Measurements from ENCODE around the gene ZNF408.

ZNF408 gene

DNA sequence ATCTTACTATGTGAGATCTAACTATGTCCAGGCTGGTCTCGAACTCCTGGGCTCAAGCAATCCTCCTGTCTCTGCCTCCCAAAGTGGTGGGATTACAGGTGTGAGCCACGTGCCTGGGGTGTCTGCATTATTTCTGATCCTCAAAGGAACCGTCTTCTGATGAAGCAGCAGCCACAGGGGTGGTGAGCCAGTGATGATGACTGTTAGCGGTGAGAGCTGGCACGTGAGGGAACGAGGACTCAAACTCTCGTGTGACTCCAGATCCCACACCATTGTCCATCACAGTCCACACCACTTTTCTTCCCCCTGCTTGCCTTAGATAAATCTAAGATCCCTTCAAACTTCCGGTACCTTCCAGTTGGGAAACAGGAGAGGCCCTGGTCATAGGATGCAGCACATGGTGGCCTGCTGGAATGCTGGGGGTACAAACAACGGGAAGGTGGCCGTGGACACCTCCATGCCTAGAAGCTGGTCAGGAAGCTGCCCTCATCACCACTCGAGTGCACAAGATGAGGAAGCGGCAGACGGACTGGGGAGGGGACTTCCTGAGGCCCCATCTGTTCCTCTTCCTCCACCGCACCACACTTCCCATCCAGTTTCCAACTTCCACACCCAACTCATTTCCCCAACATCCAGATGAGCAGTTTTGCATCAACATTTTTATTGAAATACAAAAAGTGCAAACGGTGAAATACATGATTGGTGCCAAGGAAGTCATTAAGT, 24.2 kb upstream of the ZNF408 start:
- no peak for DNase-seq (ENCODE audit: low spot score)

- no peak for DNase-seq (ENCODE audit: low spot score)
Measured at GRCh38 chr11:46677169-46677568, 23.7 kb upstream of the ZNF408 start.

- no peak for DNase-seq (ENCODE audit: low spot score)
Measured at GRCh38 chr11:46677991-46678740, 22.7 kb upstream of the ZNF408 start.

- DNase-seq (ENCODE audit: low spot score): no peak
Measured at GRCh38 chr11:46678741-46679130, 22.1 kb upstream of the ZNF408 start.

DNA sequence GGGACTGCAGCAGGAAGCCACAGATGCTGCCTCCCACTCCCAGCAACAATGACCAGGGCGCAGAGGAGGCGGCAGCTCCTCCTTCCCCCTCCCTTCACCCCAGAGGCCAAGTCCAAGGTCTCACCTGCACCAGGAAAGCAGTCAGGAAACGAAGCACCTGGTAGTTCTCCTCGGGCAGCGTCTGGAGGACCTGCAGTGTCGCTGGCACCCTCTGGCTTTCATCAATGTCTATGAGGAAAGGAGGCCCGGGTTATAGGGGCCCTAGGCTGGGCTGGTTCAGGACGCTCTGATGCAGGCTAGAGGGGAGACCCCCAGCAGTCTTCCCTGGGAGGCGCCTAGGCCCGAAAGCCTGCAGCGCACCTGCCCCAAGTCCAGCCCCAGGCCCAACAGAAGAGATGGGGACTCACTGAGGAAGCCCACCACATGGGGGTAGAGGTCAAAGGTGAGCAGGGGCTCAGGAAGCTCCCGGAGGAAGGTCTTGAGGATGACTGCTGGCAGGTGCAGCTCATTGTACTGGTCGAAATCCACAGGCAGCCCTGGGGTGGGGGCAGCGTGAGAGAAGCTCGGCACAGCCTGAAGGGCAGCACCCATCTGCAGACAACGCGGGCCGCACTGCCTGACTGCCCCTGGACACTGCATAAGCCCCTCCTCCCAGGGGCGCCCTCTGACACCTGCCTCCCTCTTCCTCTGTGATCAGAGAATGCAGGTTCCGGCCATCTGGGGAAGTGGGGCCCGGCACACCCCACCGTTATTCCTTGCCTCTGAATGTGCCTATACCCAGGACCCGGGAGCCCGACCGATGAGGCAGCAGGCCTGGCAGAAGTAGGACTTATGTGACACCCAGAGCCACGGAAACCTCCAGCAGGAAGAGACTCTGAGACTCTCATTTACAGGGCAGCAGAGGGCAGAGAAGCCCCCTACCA, 21.3 kb upstream of the ZNF408 start:
- DNase-seq (ENCODE audit: low spot score): no peak

DNA sequence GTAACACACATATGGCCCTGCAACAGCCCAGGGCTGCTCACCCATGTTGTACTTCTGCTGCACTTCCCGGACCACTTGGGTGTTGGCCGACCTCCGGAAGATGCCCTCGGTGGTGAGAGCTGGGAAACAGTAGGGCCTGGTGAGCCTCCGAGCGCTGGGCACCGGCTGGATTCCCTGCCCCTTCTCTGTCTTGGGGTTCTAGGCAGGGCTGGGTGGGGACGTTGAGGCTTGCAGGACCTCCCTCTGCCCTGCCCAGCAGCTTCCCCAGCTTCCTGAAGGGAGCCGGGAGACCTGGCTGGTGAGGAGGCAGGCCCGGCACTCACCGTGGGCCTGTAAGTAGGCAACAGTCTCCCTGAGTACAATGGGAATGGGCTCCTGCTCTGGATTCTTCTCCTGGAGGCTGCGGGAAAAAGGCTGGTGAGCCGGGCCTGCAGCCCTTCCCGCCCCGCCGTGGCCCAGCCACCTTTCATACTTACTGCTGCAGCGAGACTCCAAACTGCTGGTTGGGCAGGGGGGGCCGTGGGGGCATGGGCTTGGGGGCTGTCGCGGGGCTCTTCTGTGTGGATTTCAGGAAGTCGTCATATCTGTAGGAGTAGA, 20.6 kb upstream of the ZNF408 start:
- DNase-seq (ENCODE audit: low spot score): no peak

GRCh38 chr11:46680815-46681214, 20.0 kb upstream of the ZNF408 start:
- no peak for DNase-seq (ENCODE audit: low spot score)

- no peak for DNase-seq (ENCODE audit: low spot score)
Measured at GRCh38 chr11:46681814-46682213, 19.0 kb upstream of the ZNF408 start.

- no peak for DNase-seq (ENCODE audit: low spot score)
Measured at GRCh38 chr11:46682773-46683752, 17.8 kb upstream of the ZNF408 start.

DNA sequence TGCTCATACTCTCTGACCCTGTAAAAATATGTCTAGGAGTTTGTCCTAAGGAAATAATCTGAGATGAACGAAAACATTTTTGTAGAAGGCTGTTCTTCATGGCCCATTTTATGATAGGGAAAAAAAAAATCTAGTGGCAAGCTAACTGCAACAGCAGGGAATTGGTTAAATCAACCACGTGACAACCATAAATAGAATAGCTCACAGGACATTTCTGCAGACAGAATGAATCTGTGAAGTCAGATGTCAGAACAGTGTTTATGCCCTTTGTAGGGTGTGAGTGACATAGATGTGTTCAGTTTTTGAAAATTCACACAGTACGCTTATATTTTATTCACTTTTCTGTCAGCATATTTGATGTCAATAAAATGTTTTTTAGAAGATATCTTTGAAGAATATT, 16.5 kb upstream of the ZNF408 start:
- DNase-seq (ENCODE audit: low spot score): no peak

- DNase-seq (ENCODE audit: low spot score): no peak
Measured at GRCh38 chr11:46686886-46687795, 13.7 kb upstream of the ZNF408 start.

- DNase-seq (ENCODE audit: low spot score): no peak
Measured at GRCh38 chr11:46690702-46691101, 10.1 kb upstream of the ZNF408 start.

GRCh38 chr11:46692450-46692849, 8.4 kb upstream of the ZNF408 start:
- no peak for DNase-seq (ENCODE audit: low spot score)

- DNase-seq (ENCODE audit: low spot score): no peak
Measured at GRCh38 chr11:46693597-46694012, 7.2 kb upstream of the ZNF408 start.

- DNase-seq (ENCODE audit: low spot score): no peak
Measured at GRCh38 chr11:46694072-46694471, 6.8 kb upstream of the ZNF408 start.

DNA sequence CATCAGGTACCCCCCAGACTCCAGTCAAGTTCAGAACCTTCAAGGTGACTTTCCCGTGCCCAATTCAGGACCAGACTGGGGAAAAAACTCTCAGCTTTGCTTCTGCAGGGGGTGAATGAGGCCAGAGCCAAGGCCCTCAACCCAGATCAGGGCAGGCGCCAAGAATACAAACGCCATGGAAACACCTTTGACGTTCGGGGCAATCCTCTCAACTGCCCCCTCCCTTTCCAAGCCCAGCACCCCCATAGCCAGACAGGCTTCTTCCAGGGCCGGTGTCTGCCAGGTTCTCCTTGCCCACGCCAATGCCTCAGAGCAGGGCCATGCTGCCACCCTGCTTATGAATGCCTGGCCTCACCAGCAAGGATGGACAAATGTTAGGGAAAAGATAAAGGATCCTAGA, 6.2 kb upstream of the ZNF408 start:
- DNase-seq (ENCODE audit: low spot score): no peak

GRCh38 chr11:46695345-46696211, 5.3 kb upstream of the ZNF408 start:
- no peak for DNase-seq (ENCODE audit: low spot score)

- DNase-seq (ENCODE audit: low spot score): peak; percentile 96
Measured at GRCh38 chr11:46696212-46696558, 4.6 kb upstream of the ZNF408 start.

DNA sequence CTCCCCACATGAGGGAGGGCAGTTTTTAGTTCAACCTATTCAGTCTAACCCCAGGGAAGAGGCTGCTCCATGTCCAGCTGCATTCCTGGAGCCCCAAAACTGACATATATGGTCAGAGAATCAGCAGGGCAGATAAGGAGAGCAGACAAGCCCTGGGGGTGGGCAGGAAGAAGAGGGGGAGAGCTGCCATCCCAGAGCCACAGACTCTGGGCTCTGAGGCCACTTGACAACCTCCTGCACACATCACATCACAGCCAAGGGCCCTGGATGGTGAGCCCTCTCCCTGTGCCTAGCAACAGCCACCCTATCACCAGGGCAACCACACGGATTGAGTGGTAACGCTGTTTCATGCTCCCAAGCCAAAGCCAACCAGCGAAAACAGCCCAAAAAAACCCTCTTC, 3.5 kb upstream of the ZNF408 start:
- peak; percentile 57 for DNase-seq (ENCODE audit: low spot score)

Data from putamen (tissue), 1 donor.